Measurements from ENCODE around the gene MTCH1. TPM values are rescaled to one million over a fixed set of nuclear protein-coding genes. Genes with fewer than 3 reads are reported as not detected.

The MTCH1 gene
- total and polyA plus RNA-seq, 9 of the 15 experiments (the other 6 are each of a cell fraction or from before 2014, with no cell fraction given), result 7.9 to 161 (median 118) TPM

Other genes starting within 250 kb of the MTCH1 start
- gene CPNE5, start 146.8 kb downstream of the MTCH1 start, total RNA-seq (2014; rRNA removed), result 0.18 TPM in 1 of 2 replicates, not detected in the other
- gene CPNE5, start 146.8 kb downstream of the MTCH1 start, total RNA-seq (2014; rRNA removed; fragmentation: Illumina TruSeq; extraction: Trizol), result not detected in 2 replicates
- gene CPNE5, start 146.8 kb downstream of the MTCH1 start, total RNA-seq (2015; rRNA removed; fragmentation: Illumina TruSeq; extraction: Trizol), result 0.14 TPM in 1 of 2 replicates, not detected in the other
- gene CPNE5, start 146.8 kb downstream of the MTCH1 start, total RNA-seq (2021), result 0.47 and 0.49 TPM in 2 replicates
- gene CPNE5, start 146.8 kb downstream of the MTCH1 start, polyA plus RNA-seq (2011; rRNA removed), result 0.46 and 0.61 TPM in 2 replicates
- gene CPNE5, start 146.8 kb downstream of the MTCH1 start, polyA plus RNA-seq (2014; fragmentation: Illumina TruSeq; extraction: Trizol), result 0.43 TPM in 1 of 2 replicates, not detected in the other
- gene CPNE5, start 146.8 kb downstream of the MTCH1 start, polyA plus RNA-seq (2014; fragmentation: Nextera tagmentation; extraction: Ambion mirVana), result 1 to 10 TPM in 1 of 2 experiments, under 1 TPM in 1; 0.21 to 1.0 TPM
- gene CPNE5, start 146.8 kb downstream of the MTCH1 start, polyA plus RNA-seq (2014; rRNA removed), result 0.69 TPM in 1 of 2 replicates, not detected in the other
- gene PPIL1, start 111.4 kb downstream of the MTCH1 start, total RNA-seq (2014; rRNA removed), result 65.8 and 86.0 TPM in 2 replicates
- gene PPIL1, start 111.4 kb downstream of the MTCH1 start, total RNA-seq (2014; rRNA removed; fragmentation: Illumina TruSeq; extraction: Trizol), result 130 and 132 TPM in 2 replicates
- 107 and 119 TPM in 2 replicates for gene PPIL1, start 111.4 kb downstream of the MTCH1 start, total RNA-seq (2015; rRNA removed; fragmentation: Illumina TruSeq; extraction: Trizol)
- 86.9 and 90.1 TPM in 2 replicates for gene PPIL1, start 111.4 kb downstream of the MTCH1 start, total RNA-seq (2021)
- gene PPIL1, start 111.4 kb downstream of the MTCH1 start, polyA plus RNA-seq (2011; rRNA removed), result 113 and 137 TPM in 2 replicates
- gene PPIL1, start 111.4 kb downstream of the MTCH1 start, polyA plus RNA-seq (2014; fragmentation: Illumina TruSeq; extraction: Trizol), result 116 and 156 TPM in 2 replicates
- 100 to 1,000 TPM; 195 to 205 TPM for gene PPIL1, start 111.4 kb downstream of the MTCH1 start, polyA plus RNA-seq (2014; fragmentation: Nextera tagmentation; extraction: Ambion mirVana)
- gene PPIL1, start 111.4 kb downstream of the MTCH1 start, polyA plus RNA-seq (2014; rRNA removed), result 87.9 and 108 TPM in 2 replicates
- 47.2 and 63.5 TPM in 2 replicates for gene C6orf89, start 100.2 kb downstream of the MTCH1 start, total RNA-seq (2014; rRNA removed)
- 81.6 and 89.0 TPM in 2 replicates for gene C6orf89, start 100.2 kb downstream of the MTCH1 start, total RNA-seq (2014; rRNA removed; fragmentation: Illumina TruSeq; extraction: Trizol)
- 56.9 and 58.5 TPM in 2 replicates for gene C6orf89, start 100.2 kb downstream of the MTCH1 start, total RNA-seq (2015; rRNA removed; fragmentation: Illumina TruSeq; extraction: Trizol)
- gene C6orf89, start 100.2 kb downstream of the MTCH1 start, total RNA-seq (2021), result 74.8 and 80.1 TPM in 2 replicates
- gene C6orf89, start 100.2 kb downstream of the MTCH1 start, polyA plus RNA-seq (2011; rRNA removed), result 92.9 and 95.9 TPM in 2 replicates
- 96.1 and 111 TPM in 2 replicates for gene C6orf89, start 100.2 kb downstream of the MTCH1 start, polyA plus RNA-seq (2014; fragmentation: Illumina TruSeq; extraction: Trizol)
- gene C6orf89, start 100.2 kb downstream of the MTCH1 start, polyA plus RNA-seq (2014; fragmentation: Nextera tagmentation; extraction: Ambion mirVana), result 10 to 100 TPM; 35.2 to 41.9 TPM
- gene C6orf89, start 100.2 kb downstream of the MTCH1 start, polyA plus RNA-seq (2014; rRNA removed), result 46.7 and 67.6 TPM in 2 replicates
- 0.12 and 0.18 TPM in 2 replicates for gene PI16, start 31.5 kb downstream of the MTCH1 start, total RNA-seq (2014; rRNA removed)
- not detected in 2 replicates for gene PI16, start 31.5 kb downstream of the MTCH1 start, total RNA-seq (2014; rRNA removed; fragmentation: Illumina TruSeq; extraction: Trizol)
- not detected in 2 replicates for gene PI16, start 31.5 kb downstream of the MTCH1 start, total RNA-seq (2015; rRNA removed; fragmentation: Illumina TruSeq; extraction: Trizol)
- 0.18 TPM in 1 of 2 replicates, not detected in the other for gene PI16, start 31.5 kb downstream of the MTCH1 start, total RNA-seq (2021)
- 0.06 TPM in 1 of 2 replicates, not detected in the other for gene PI16, start 31.5 kb downstream of the MTCH1 start, polyA plus RNA-seq (2011; rRNA removed)
- gene PI16, start 31.5 kb downstream of the MTCH1 start, polyA plus RNA-seq (2014; fragmentation: Illumina TruSeq; extraction: Trizol), result 0.08 TPM in 1 of 2 replicates, not detected in the other
- not detected for gene PI16, start 31.5 kb downstream of the MTCH1 start, polyA plus RNA-seq (2014; fragmentation: Nextera tagmentation; extraction: Ambion mirVana)
- gene PI16, start 31.5 kb downstream of the MTCH1 start, polyA plus RNA-seq (2014; rRNA removed), result 0.54 TPM in 1 of 2 replicates, not detected in the other
- 0.04 TPM in 1 of 2 replicates, not detected in the other for gene FGD2, start 19.5 kb upstream of the MTCH1 start, total RNA-seq (2014; rRNA removed)
- not detected in 2 replicates for gene FGD2, start 19.5 kb upstream of the MTCH1 start, total RNA-seq (2014; rRNA removed; fragmentation: Illumina TruSeq; extraction: Trizol)
- gene FGD2, start 19.5 kb upstream of the MTCH1 start, total RNA-seq (2015; rRNA removed; fragmentation: Illumina TruSeq; extraction: Trizol), result 0.15 TPM in 1 of 2 replicates, not detected in the other
- gene FGD2, start 19.5 kb upstream of the MTCH1 start, total RNA-seq (2021), result 0.13 TPM in 1 of 2 replicates, not detected in the other
- 0.04 TPM in 1 of 2 replicates, not detected in the other for gene FGD2, start 19.5 kb upstream of the MTCH1 start, polyA plus RNA-seq (2011; rRNA removed)
- gene FGD2, start 19.5 kb upstream of the MTCH1 start, polyA plus RNA-seq (2014; fragmentation: Illumina TruSeq; extraction: Trizol), result not detected in 2 replicates
- not detected for gene FGD2, start 19.5 kb upstream of the MTCH1 start, polyA plus RNA-seq (2014; fragmentation: Nextera tagmentation; extraction: Ambion mirVana)
- 0.09 TPM in 1 of 2 replicates, not detected in the other for gene FGD2, start 19.5 kb upstream of the MTCH1 start, polyA plus RNA-seq (2014; rRNA removed)
- gene PIM1, start 184.0 kb upstream of the MTCH1 start, total RNA-seq (2014; rRNA removed), result 169 and 190 TPM in 2 replicates
- 175 and 193 TPM in 2 replicates for gene PIM1, start 184.0 kb upstream of the MTCH1 start, total RNA-seq (2014; rRNA removed; fragmentation: Illumina TruSeq; extraction: Trizol)
- gene PIM1, start 184.0 kb upstream of the MTCH1 start, total RNA-seq (2015; rRNA removed; fragmentation: Illumina TruSeq; extraction: Trizol), result 211 and 212 TPM in 2 replicates
- 358 and 364 TPM in 2 replicates for gene PIM1, start 184.0 kb upstream of the MTCH1 start, total RNA-seq (2021)
- gene PIM1, start 184.0 kb upstream of the MTCH1 start, polyA plus RNA-seq (2011; rRNA removed), result 296 and 429 TPM in 2 replicates
- 574 and 789 TPM in 2 replicates for gene PIM1, start 184.0 kb upstream of the MTCH1 start, polyA plus RNA-seq (2014; fragmentation: Illumina TruSeq; extraction: Trizol)
- gene PIM1, start 184.0 kb upstream of the MTCH1 start, polyA plus RNA-seq (2014; fragmentation: Nextera tagmentation; extraction: Ambion mirVana), result 10 to 100 TPM; 19.0 to 62.4 TPM
- gene PIM1, start 184.0 kb upstream of the MTCH1 start, polyA plus RNA-seq (2014; rRNA removed), result 235 and 249 TPM in 2 replicates